ENCODE data around the gene DRG2.

- TF ChIP-seq CTCF (IDR thresholded peaks at IDR 0.05) (no peak), POLR2A (IDR thresholded peaks at IDR 0.05) (no peak)
Observed at GRCh38 chr17:18146259-18146658, 58.5 kb downstream of the DRG2 start.
